LNCAP (cell line): ENCODE data around the gene NFE2L2.
A peak's percentile ranks its signal among the peaks of the same experiment; 100 is the strongest.

ENCODE experiments used
- CTCF ChIP-seq: fragments of 450-650 bp; IDR thresholded peaks from 2 replicates; pipeline ENCODE4 v1.5.1; 2017; ENCODE audit warnings: mild to moderate bottlenecking

NFE2L2 gene

GRCh38 chr2:177298191-177298590 is 33.7 kb upstream of the NFE2L2 start:
- no peak for TF ChIP-seq CTCF

GRCh38 chr2:177296040-177296439 is 31.5 kb upstream of the NFE2L2 start:
- TF ChIP-seq CTCF, result peak; percentile 43

- no peak for TF ChIP-seq CTCF
Measured at GRCh38 chr2:177295484-177295883, 31.0 kb upstream of the NFE2L2 start.

- no peak for TF ChIP-seq CTCF
Measured at GRCh38 chr2:177291701-177292100, 27.2 kb upstream of the NFE2L2 start.

- no peak for TF ChIP-seq CTCF
Measured at GRCh38 chr2:177289824-177290628, 25.5 kb upstream of the NFE2L2 start.

GRCh38 chr2:177287814-177288213 is 23.3 kb upstream of the NFE2L2 start:
- no peak for TF ChIP-seq CTCF

GRCh38 chr2:177285892-177286715 is 21.6 kb upstream of the NFE2L2 start:
- no peak for TF ChIP-seq CTCF
